H1 (cell line): ENCODE data around the gene TNFRSF8. TPM values are rescaled to one million over a fixed set of nuclear protein-coding genes. Genes with fewer than 3 reads are reported as not detected.

Experiments used
- CTCF ChIA-PET: fragments of 300-600 bp; sonication (Branson Sonifier 250); formaldehyde crosslinking; loops from one replicate; lab custom pipeline; 2021; ENCODE audit not compliant: partially characterized antibody; lab: Charles Lee
- POLR2A ChIA-PET: fragments of 300-600 bp; sonication (Branson Sonifier 250); formaldehyde crosslinking; loops from one replicate; lab custom pipeline; 2021; ENCODE audit warnings: inconsistent platforms; ENCODE audit not compliant: partially characterized antibody; lab: Charles Lee
- DNase-seq, 2 experiments: peaks; one replicate each; pipeline versions ENCODE4 v3.0.0 to v3.0.0-alpha.2; 2010 to 2022; ENCODE audit warnings: low spot score in 2 of 2, low read depth in 1 of 2, mixed read lengths in 1 of 2
- FAIRE-seq: peaks from 2 replicates; lab custom pipeline; 2011; peaks lifted over from hg19 to GRCh38; lab: Jason Lieb, UNC
- H2AFZ ChIP-seq: 2 replicates; pipeline ENCODE4 v1.8.1; 2012; ENCODE audit warnings: low read length, inconsistent platforms
- H2AK5ac ChIP-seq: 2 replicates; pipeline ENCODE4 v1.6.1; 2013; ENCODE audit warnings: low read depth, low read length
- H2BK120ac ChIP-seq: replicated peaks from 2 replicates; pipeline ENCODE3; 2013; ENCODE audit warnings: low read depth, low read length, inconsistent platforms
- H2BK12ac ChIP-seq: 2 replicates; pipeline ENCODE4 v1.6.1; 2013; ENCODE audit warnings: low read depth, low read length
- H2BK15ac ChIP-seq: 2 replicates; pipeline ENCODE4 v1.6.1; 2013; ENCODE audit warnings: low read length
- H2BK20ac ChIP-seq: 2 replicates; pipeline ENCODE4 v1.6.1; 2013; ENCODE audit warnings: low read length
- H2BK5ac ChIP-seq: 2 replicates; pipeline ENCODE4 v1.6.1; 2013; ENCODE audit warnings: low read depth, low read length
- H3K14ac ChIP-seq: 2 replicates; pipeline ENCODE4 v1.6.1; 2013; ENCODE audit warnings: inconsistent platforms; ENCODE audit not compliant: insufficient read length
- H3K18ac ChIP-seq: 2 replicates; pipeline ENCODE4 v1.6.1; 2013; ENCODE audit warnings: low read length; ENCODE audit errors: extremely low read depth
- H3K23ac ChIP-seq: 2 replicates; pipeline ENCODE4 v1.6.1; 2013; ENCODE audit warnings: inconsistent platforms; ENCODE audit not compliant: insufficient read length
- H3K23me2 ChIP-seq: 2 replicates; pipeline ENCODE4 v1.6.1; 2013; ENCODE audit warnings: low read depth, low read length
- H3K27ac ChIP-seq: 2 replicates; pipeline ENCODE4 v1.6.1; 2011; ENCODE audit warnings: low read depth, low read length, inconsistent platforms
- H3K27me3 ChIP-seq, 4 experiments: replicated peaks in 1 of 4; 1 replicate in 1 of 4; 2 replicates in 3 of 4; pipeline versions ENCODE4 v1.6.1 to v1.8.1; 2011 to 2013; ENCODE audit warnings: low read length in 3 of 4, mild to moderate bottlenecking in 3 of 4, inconsistent platforms in 2 of 4, mixed read lengths in 2 of 4, moderate library complexity in 1 of 4; ENCODE audit not compliant: control insufficient read depth in 3 of 4, insufficient read depth in 3 of 4; ENCODE audit errors: extremely low read depth in 1 of 4
- H3K36me3 ChIP-seq, 4 experiments: 2 replicates each; pipeline versions ENCODE4 v1.6.1 to v1.8.1; 2011 to 2013; ENCODE audit warnings: mild to moderate bottlenecking in 4 of 4, low read length in 3 of 4, moderate library complexity in 2 of 4, control low read depth in 1 of 4, inconsistent platforms in 1 of 4; ENCODE audit not compliant: insufficient read depth in 4 of 4, control insufficient read depth in 2 of 4
- H3K4ac ChIP-seq: replicated peaks from 2 replicates; pipeline ENCODE3; 2013; ENCODE audit warnings: low read length, low read depth, mixed read lengths, inconsistent platforms; ENCODE audit not compliant: insufficient read length
- H3K4me1 ChIP-seq, 4 experiments: replicated peaks in 1 of 4; 1 replicate in 1 of 4; 2 replicates in 3 of 4; pipeline versions ENCODE4 v1.6.1 to v1.8.1; 2011 to 2013; ENCODE audit warnings: low read length in 3 of 4, inconsistent platforms in 2 of 4, mixed read lengths in 1 of 4; ENCODE audit not compliant: insufficient read depth in 4 of 4, control insufficient read depth in 3 of 4
- H3K4me2 ChIP-seq, 2 experiments: 2 replicates each; pipeline versions ENCODE4 v1.6.1 to v1.8.1; 2011 to 2013; ENCODE audit warnings: low read depth in 2 of 2, low read length in 2 of 2, control low read depth in 1 of 2, inconsistent platforms in 1 of 2, mild to moderate bottlenecking in 1 of 2; ENCODE audit not compliant: insufficient read depth in 1 of 2
- H3K4me3 ChIP-seq, 4 experiments: fragments of 200-600, 300-600 bp in 1 of 4; sonication (generic), shearing (Covaris generic), sonication (Bioruptor Twin) in 1 of 4; 2 replicates each; pipeline versions ENCODE4 v1.5.1 to v1.8.1; 2011 to 2016; ENCODE audit warnings: low read length in 4 of 4, low read depth in 3 of 4, control low read depth in 2 of 4, inconsistent platforms in 2 of 4, mild to moderate bottlenecking in 2 of 4, mixed read lengths in 1 of 4, moderate library complexity in 1 of 4; ENCODE audit not compliant: insufficient read depth in 2 of 4; ENCODE audit errors: extremely low read depth in 1 of 4
- H3K56ac ChIP-seq: replicated peaks from 2 replicates; pipeline ENCODE3; 2013; ENCODE audit warnings: low read depth, mild to moderate bottlenecking, mixed read lengths, low read length, inconsistent platforms; ENCODE audit not compliant: insufficient read length
- H3K79me1 ChIP-seq: 2 replicates; pipeline ENCODE4 v1.6.1; 2013; ENCODE audit warnings: low read depth, low read length, control low read depth
- H3K79me2 ChIP-seq, 2 experiments: 2 replicates each; pipeline versions ENCODE4 v1.6.1 to v1.8.1; 2012 to 2013; ENCODE audit warnings: low read length in 2 of 2, mild to moderate bottlenecking in 2 of 2, inconsistent platforms in 1 of 2; ENCODE audit not compliant: insufficient read depth in 2 of 2, control insufficient read depth in 1 of 2
- H3K9ac ChIP-seq, 4 experiments: replicated peaks in 1 of 4; 1 replicate in 1 of 4; 2 replicates in 3 of 4; pipeline versions ENCODE4 v1.6.1 to v1.8.1; 2011 to 2013; ENCODE audit warnings: low read depth in 3 of 4, low read length in 3 of 4, control low read depth in 2 of 4, mild to moderate bottlenecking in 2 of 4, moderate library complexity in 2 of 4, inconsistent platforms in 1 of 4; ENCODE audit errors: extremely low read depth in 1 of 4
- H3K9me3 ChIP-seq, 2 experiments: 2 replicates each; pipeline versions ENCODE4 v1.6.1 to v1.8.1; 2012 to 2013; ENCODE audit warnings: mild to moderate bottlenecking in 2 of 2, moderate library complexity in 2 of 2, control low read depth in 1 of 2, inconsistent platforms in 1 of 2, low read depth in 1 of 2, low read length in 1 of 2, mixed read lengths in 1 of 2; ENCODE audit not compliant: insufficient read depth in 2 of 2
- H4K20me1 ChIP-seq, 2 experiments: replicated peaks in 1 of 2; 2 replicates each; pipeline versions ENCODE3 to v1.8.1; 2011 to 2013; ENCODE audit warnings: inconsistent platforms in 2 of 2, low read length in 2 of 2, mild to moderate bottlenecking in 1 of 2; ENCODE audit not compliant: insufficient read depth in 2 of 2, control insufficient read depth in 1 of 2
- H4K5ac ChIP-seq: 2 replicates; pipeline ENCODE4 v1.6.1; 2013; ENCODE audit warnings: low read length, low read depth, mixed read lengths, inconsistent platforms; ENCODE audit not compliant: insufficient read length
- H4K8ac ChIP-seq: 2 replicates; pipeline ENCODE4 v1.8.0; 2013; ENCODE audit warnings: mild to moderate bottlenecking, moderate library complexity, low read length, inconsistent platforms; ENCODE audit not compliant: insufficient read depth; ENCODE audit errors: extremely low read depth
- H4K91ac ChIP-seq: replicated peaks from 2 replicates; pipeline ENCODE3; 2013; ENCODE audit warnings: low read length, mixed read lengths, inconsistent platforms; ENCODE audit not compliant: insufficient read length
- EGR1 ChIP-seq: IDR thresholded peaks from 2 replicates; pipeline ENCODE4 v1.6.1; 2011; ENCODE audit warnings: low read depth, low read length, borderline replicate concordance
- RXRA ChIP-seq: IDR thresholded peaks from 2 replicates; pipeline ENCODE4 v1.6.1; 2011; ENCODE audit warnings: low read depth, mild to moderate bottlenecking, low read length, moderate library complexity; ENCODE audit not compliant: insufficient read depth
- YY1 ChIP-seq: IDR thresholded peaks from 2 replicates; pipeline ENCODE4 v1.6.1; 2011; ENCODE audit warnings: low read depth, mild to moderate bottlenecking, low read length
- WGBS, 2 experiments: shearing (Covaris generic) in 1 of 2; methylation state at CpG; one replicate each; pipeline versions ENCODE4 v1.1.6 to v1.1.7; 2013 to 2015; ENCODE audit warnings: low lambda C conversion rate in 2 of 2, mixed read lengths in 2 of 2, inconsistent platforms in 1 of 2, low coverage in 1 of 2, missing lambda C conversion rate in 1 of 2; ENCODE audit not compliant: insufficient replicate concordance in 2 of 2, insufficient coverage in 1 of 2, insufficient read length in 1 of 2; ENCODE audit errors: extremely low coverage in 1 of 2, missing lambda C conversion rate in 1 of 2; 5-methylcytosine and 5-hydroxymethylcytosine counted together
- polyA plus RNA-seq, 7 experiments: library from polyadenylated mRNA; depleted of rRNA in 3 of 7; stranded (reverse) in 5 of 7; unstranded in 2 of 7; fragments of >200 nt in 5 of 7; fragments of 200-250 nt in 2 of 7; gene quantifications; 1 replicate in 5 of 7; 2 replicates in 1 of 7; 4 replicates in 1 of 7; pipeline versions ENCODE4 v1.2.1 to v1.2.3, GENCODE V29; 2011 to 2013; ENCODE audit warnings: missing spikeins in 2 of 7, mixed read lengths in 2 of 7
- total RNA-seq: library from RNA; stranded (reverse); fragmentation: NEBNext Ultra II Directional; extraction: Animal tissue kit (Norgen Biotek cat#: 25700); gene quantifications from 2 replicates; pipeline ENCODE4 v1.2.1, GENCODE V29; 2021

TNFRSF8 gene
- total and polyA plus RNA-seq, 2 of the 8 experiments (the other 6 are each of a cell fraction or from before 2014, with no cell fraction given) = 23.2 to 32.7 TPM

GRCh38 chr1:12149791-12150175 is 86.7 kb downstream of the TNFRSF8 start:
- no peak overlapping the region for H2BK15ac ChIP-seq
- no peak overlapping the region for H3K18ac ChIP-seq
- H3K27ac ChIP-seq = no peak overlapping the region
- no peaks in the 10 kb centered on the region for H3K79me2 ChIP-seq
- H3K4ac ChIP-seq = no peak overlapping the region
- no peak overlapping the region for H4K5ac ChIP-seq
- no peak overlapping the region for H3K4me2 ChIP-seq
- H2BK120ac ChIP-seq = no peak overlapping the region
- H3K4me3 ChIP-seq = no peak overlapping the region
- peaks cover 0 to 5% (median 3%) of the 10 kb centered on the region in 4 experiments; a peak in 5 of 7 replicates for H3K4me1 ChIP-seq
- H3K36me3 ChIP-seq = no peaks in the 10 kb centered on the region
- H2AK5ac ChIP-seq = no peak overlapping the region
- H4K8ac ChIP-seq = no peak overlapping the region
- whole genome bisulfite sequencing, 2 experiments = 89% methylated on average over 6 of the region's 6 CpGs; no CpG with 5 or more reads in 1 of the 2 experiments
- H2BK5ac ChIP-seq = no peak overlapping the region
- FAIRE-seq = no peak
- H4K91ac ChIP-seq = no peak overlapping the region
- no peak overlapping the region for H2BK12ac ChIP-seq
- POLR2A ChIA-PET = interaction anchor here (1.0 kb wide), 1 partner anchor 65 kb away, joined by 3 read pairs; no protein-coding TSS in a partner anchor
- no peak overlapping the region for H3K14ac ChIP-seq
- H3K9me3 ChIP-seq = no peaks in the 10 kb centered on the region; a peak in 1 of 4 replicates
- H3K27me3 ChIP-seq = peaks cover 0 to 2% (median 0%) of the 10 kb centered on the region in 4 experiments; a peak in 1 of 7 replicates
- no peaks in the 10 kb centered on the region for H3K79me1 ChIP-seq
- CTCF ChIA-PET = interaction anchor here (0.9 to 9.2 kb wide), 8 partner anchors 12 to 94 kb away, joined by 3 to 79 read pairs (median 6); no protein-coding TSS in a partner anchor
- no peaks in the 10 kb centered on the region for H3K23me2 ChIP-seq
- TF ChIP-seq EGR1 (no peak), YY1 (0 out of 2 replicates have a peak, but pooled peaks have one; percentile 43), RXRA (no peak)
- TF ChIP-seq, all 59 proteins: peak for 1
- no peak overlapping the region for H3K56ac ChIP-seq
- no peak for DNase-seq
- no peak overlapping the region for H3K23ac ChIP-seq
- no peak overlapping the region for H2AFZ ChIP-seq
- H3K9ac ChIP-seq = no peak overlapping the region
- H2BK20ac ChIP-seq = no peak overlapping the region
- no peaks in the 10 kb centered on the region for H4K20me1 ChIP-seq
